T-helper 2 cell treated with Interferon-gamma antibody and Interleukin-4, amounts not matched to agents 100 ng/mL and 5 ng/mL, for 36 hours (primary cell): Measurements from ENCODE around the gene PTK7. TPM values are rescaled to one million over a fixed set of nuclear protein-coding genes. Genes with fewer than 3 reads are reported as not detected.

Experiments used
- intact Hi-C: fragments of 100-400 bp; cut with micrococcal nuclease; formaldehyde crosslinking; loops from one replicate; pipeline ENCODE4 v1.15.1; 2023
- total RNA-seq: library from RNA; stranded (reverse); gene quantifications from 2 replicates; pipeline ENCODE4 v1.2.3, GENCODE V29; 2022

PTK7 gene
- total RNA-seq, 1 donor from 2014 or later = 1.9 TPM

- intact Hi-C loops = no loop called here
Observed at GRCh38 chr6:43200541-43200940, 124.4 kb downstream of the PTK7 start.

- intact Hi-C loops = no loop called here
Observed at GRCh38 chr6:43202451-43202850, 126.3 kb downstream of the PTK7 start.

DNA sequence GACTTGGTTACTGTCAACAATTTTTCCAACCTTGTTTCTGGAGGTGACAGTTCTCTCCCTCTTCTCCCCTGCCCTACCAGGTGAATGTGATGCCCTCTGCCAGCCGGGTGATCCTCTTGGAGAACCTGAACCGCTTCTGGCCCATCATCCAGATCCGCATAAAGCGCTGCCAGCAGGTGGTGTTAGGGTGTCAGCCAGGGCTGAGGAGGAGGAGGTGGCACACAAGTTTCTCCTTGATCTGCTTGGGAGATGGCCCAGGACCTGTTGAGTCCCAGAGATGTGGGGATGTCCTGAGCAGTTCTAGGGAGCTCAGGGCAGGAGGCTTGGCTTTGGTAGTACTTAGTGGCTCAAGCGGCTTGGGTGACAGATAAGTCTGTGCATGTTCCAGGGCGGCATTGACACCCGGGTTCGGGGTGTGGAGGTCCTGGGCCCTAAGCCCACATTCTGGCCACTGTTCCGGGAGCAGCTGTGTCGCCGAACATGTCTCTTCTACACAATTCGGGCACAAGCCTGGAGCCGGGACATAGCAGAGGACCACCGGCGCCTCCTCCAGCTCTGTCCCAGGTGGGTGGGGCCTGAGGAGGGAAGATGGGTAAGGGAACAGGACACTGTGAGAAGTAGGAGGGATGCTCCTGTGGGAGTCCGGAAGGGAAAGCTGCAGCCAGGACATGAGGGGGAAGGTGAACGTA, 127.1 kb downstream of the PTK7 start:
- intact Hi-C loops = no loop called here

DNA sequence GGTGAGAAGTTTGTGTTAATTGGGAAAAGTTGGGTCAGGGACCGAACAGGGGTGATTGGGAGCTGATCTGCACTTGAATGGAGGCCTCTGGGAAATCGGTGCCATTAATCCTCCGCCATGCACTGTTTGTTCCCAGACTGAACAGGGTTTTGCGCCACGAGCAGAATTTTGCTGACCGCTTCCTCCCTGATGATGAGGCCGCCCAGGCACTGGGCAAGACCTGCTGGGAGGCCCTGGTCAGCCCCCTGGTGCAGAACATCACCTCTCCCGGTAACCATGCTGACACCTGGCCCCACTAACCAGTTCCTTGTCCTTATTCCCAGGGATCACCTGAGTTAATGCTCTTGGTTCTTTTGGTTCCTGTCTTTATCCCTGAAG, 127.6 kb downstream of the PTK7 start:
- intact Hi-C loops = no loop called here

DNA sequence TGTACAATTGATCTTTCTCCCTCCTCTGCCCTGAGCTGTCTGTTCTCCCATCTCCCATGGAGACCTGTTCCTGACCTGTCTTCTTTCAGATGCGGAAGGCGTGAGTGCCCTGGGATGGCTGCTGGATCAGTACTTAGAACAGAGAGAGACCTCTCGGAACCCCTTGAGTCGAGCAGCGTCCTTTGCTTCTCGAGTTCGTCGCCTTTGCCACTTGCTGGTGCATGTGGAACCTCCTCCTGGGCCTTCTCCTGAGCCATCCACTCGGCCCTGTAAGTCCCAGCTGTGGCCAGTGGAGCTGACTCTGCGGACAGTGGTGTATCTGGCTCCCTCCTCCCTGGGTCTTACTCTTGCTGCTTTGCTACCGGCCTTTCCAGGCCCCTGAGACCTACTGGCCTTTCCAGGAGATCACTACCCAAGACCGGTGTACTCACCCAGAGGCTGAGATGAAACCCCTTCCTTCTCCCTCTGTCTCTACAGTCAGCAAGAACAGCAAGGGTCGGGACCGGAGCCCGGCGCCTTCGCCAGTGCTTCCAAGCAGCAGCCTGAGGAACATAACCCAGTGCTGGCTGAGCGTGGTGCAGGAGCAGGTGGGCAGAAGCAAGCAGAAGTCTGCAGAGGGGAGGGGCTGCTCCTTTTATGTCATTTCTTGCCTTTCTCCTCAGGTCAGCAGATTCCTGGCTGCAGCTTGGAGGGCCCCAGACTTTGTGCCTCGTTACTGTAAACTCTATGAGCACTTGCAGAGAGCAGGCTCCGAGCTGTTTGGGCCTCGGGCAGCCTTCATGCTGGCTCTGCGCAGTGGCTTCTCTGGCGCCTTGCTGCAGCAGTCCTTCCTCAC, 128.4 kb downstream of the PTK7 start:
- intact Hi-C loops = no loop called here

- intact Hi-C loops = no loop called here
Observed at GRCh38 chr6:43205849-43206248, 129.7 kb downstream of the PTK7 start.

GRCh38 chr6:43207286-43207685, 131.2 kb downstream of the PTK7 start:
- intact Hi-C loops = no loop called here

Other genes with a start within 250 kb of the PTK7 start
- 91.0 and 94.7 TPM in 2 replicates for gene RPL7L1, start 196.7 kb upstream of the PTK7 start, total RNA-seq
- gene PTCRA, start 160.3 kb upstream of the PTK7 start, total RNA-seq = not detected in 2 replicates
- 54.1 and 55.3 TPM in 2 replicates for gene CNPY3, start 146.8 kb upstream of the PTK7 start, total RNA-seq
- 0.98 and 1.00 TPM in 2 replicates for gene GNMT, start 115.6 kb upstream of the PTK7 start, total RNA-seq
- gene PEX6, start 97.1 kb upstream of the PTK7 start, total RNA-seq = 27.1 and 28.5 TPM in 2 replicates
- 52.6 and 56.1 TPM in 2 replicates for gene PPP2R5D, start 91.7 kb upstream of the PTK7 start, total RNA-seq
- 63.6 and 65.6 TPM in 2 replicates for gene MEA1, start 62.4 kb upstream of the PTK7 start, total RNA-seq
- 65.4 and 67.1 TPM in 2 replicates for gene KLHDC3, start 62.1 kb upstream of the PTK7 start, total RNA-seq
- 70.7 and 74.8 TPM in 2 replicates for gene RRP36, start 54.7 kb upstream of the PTK7 start, total RNA-seq
- gene CUL7, start 22.5 kb upstream of the PTK7 start, total RNA-seq = 10.6 and 12.0 TPM in 2 replicates
- gene MRPL2, start 16.9 kb upstream of the PTK7 start, total RNA-seq = 47.9 and 50.2 TPM in 2 replicates
- 10.1 and 11.4 TPM in 2 replicates for gene KLC4, start 16.7 kb upstream of the PTK7 start, total RNA-seq
- 46.5 and 46.8 TPM in 2 replicates for gene SRF, start 95.0 kb downstream of the PTK7 start, total RNA-seq
- gene CUL9, start 105.9 kb downstream of the PTK7 start, total RNA-seq = 42.9 and 45.5 TPM in 2 replicates
- 43.9 and 45.7 TPM in 2 replicates for gene DNPH1, start 153.2 kb downstream of the PTK7 start, total RNA-seq
- gene TTBK1, start 167.2 kb downstream of the PTK7 start, total RNA-seq = 0.18 and 0.20 TPM in 2 replicates
- gene SLC22A7, start 221.9 kb downstream of the PTK7 start, total RNA-seq = not detected in 2 replicates
- gene CRIP3, start 232.5 kb downstream of the PTK7 start, total RNA-seq = 0.23 and 0.34 TPM in 2 replicates